A549 (cell line): ENCODE measurements around the gene ABHD12B. TPM values are rescaled to one million over a fixed set of nuclear protein-coding genes. Genes with fewer than 3 reads are reported as not detected.

Source experiments
- ATAC-seq, 2 experiments: fragments of 200-7000 bp in 1 of 2; fragments of >200 bp in 1 of 2; cut with Nextera tagmentation in 1 of 2; cut with Tn5 transposase in 1 of 2; 3 replicates each; pipeline versions ENCODE4 v1.8.0 to v1.9.1; 2018 to 2020; ENCODE audit warnings: mild to moderate bottlenecking in 1 of 2, moderate library complexity in 1 of 2
- CTCF ChIA-PET: fragments of 300-600 bp; sonication (Branson Sonifier 250); formaldehyde crosslinking; extraction: SDS; loops from one replicate; lab custom pipeline; 2021; ENCODE audit warnings: antibody characterized with exemption, inconsistent platforms; lab: Yijun Ruan, JAX
- POLR2A ChIA-PET: fragments of 350-600 bp; formaldehyde crosslinking; extraction: SDS; loops from one replicate; lab custom pipeline; 2021; ENCODE audit warnings: antibody characterized with exemption, inconsistent platforms; lab: Yijun Ruan, JAX
- DNase-seq, 2 experiments: peaks; one replicate each; pipeline versions ENCODE4 v3.0.0 to v3.0.0-alpha.2; 2011 to 2016; ENCODE audit warnings: low read depth in 1 of 2, low spot score in 1 of 2
- FAIRE-seq: peaks from 2 replicates; lab custom pipeline; 2011; peaks lifted over from hg19 to GRCh38; lab: Jason Lieb, UNC
- H3K27ac ChIP-seq, 2 experiments: fragments of >200 bp; sonication (Bioruptor Twin); formaldehyde crosslinking; 3 replicates each; pipeline ENCODE4 v1.5.1; 2016 to 2017
- H3K4me1 ChIP-seq: fragments of >200 bp; sonication (Bioruptor Twin); formaldehyde crosslinking; 3 replicates; pipeline ENCODE4 v1.6.1; 2016
- H3K4me2 ChIP-seq: fragments of >200 bp; sonication (Bioruptor Twin); formaldehyde crosslinking; 3 replicates; pipeline ENCODE4 v1.6.1; 2016
- H3K4me3 ChIP-seq: fragments of >200 bp; sonication (Bioruptor Twin); formaldehyde crosslinking; 3 replicates; pipeline ENCODE4 v1.5.1; 2016
- H3K9me3 ChIP-seq: fragments of >200 bp; sonication (Bioruptor Twin); formaldehyde crosslinking; 3 replicates; pipeline ENCODE4 v1.6.1; 2016
- CBX8 ChIP-seq: fragments of 200-600 bp; sonication (generic); IDR thresholded peaks from 2 replicates; pipeline ENCODE4 v1.6.1; 2016
- CHD4 ChIP-seq: fragments of 200-600 bp; sonication (generic); IDR thresholded peaks from 2 replicates; pipeline ENCODE4 v1.6.1; 2016; ENCODE audit warnings: antibody characterized with exemption, mild to moderate bottlenecking, borderline replicate concordance
- EHF ChIP-seq: fragments of 250-450 bp; sonication (Bioruptor Pico); IDR thresholded peaks from 2 replicates; pipeline ENCODE4 v1.5.0; 2020; ENCODE audit warnings: mild to moderate bottlenecking
- ELK1 ChIP-seq: fragments of 150-350 bp; IDR thresholded peaks from 2 replicates; pipeline ENCODE4 v1.6.1; 2014; ENCODE audit warnings: low read depth, mild to moderate bottlenecking, low read length
- EP300 ChIP-seq, 2 experiments: fragments of >200 bp; sonication (Bioruptor Twin); formaldehyde crosslinking; IDR thresholded peaks; 2 replicates in 1 of 2; 3 replicates in 1 of 2; pipeline ENCODE4 v1.6.1; 2016 to 2017
- HDAC2 ChIP-seq: fragments of 200-600 bp; sonication (generic); IDR thresholded peaks from 2 replicates; pipeline ENCODE4 v1.6.1; 2016
- HES2 ChIP-seq: fragments of >200 bp; sonication (Bioruptor Twin); formaldehyde crosslinking; IDR thresholded peaks from 2 replicates; pipeline ENCODE4 v1.6.1; 2016
- HMGXB4 ChIP-seq: fragments of 250-450 bp; sonication (Bioruptor Pico); IDR thresholded peaks from 2 replicates; pipeline ENCODE4 v1.5.0; 2021; ENCODE audit warnings: mild to moderate bottlenecking, moderate library complexity, borderline replicate concordance
- HOXA7 ChIP-seq: fragments of 250-450 bp; sonication (Bioruptor Pico); IDR thresholded peaks from 2 replicates; pipeline ENCODE4 v1.5.0; 2020; ENCODE audit warnings: mild to moderate bottlenecking, moderate library complexity
- KDM5A ChIP-seq: fragments of 200-600 bp; sonication (generic); IDR thresholded peaks from 2 replicates; pipeline ENCODE4 v1.6.1; 2016; ENCODE audit warnings: antibody characterized with exemption, mild to moderate bottlenecking
- MAFK ChIP-seq: fragments of 450-650 bp; IDR thresholded peaks from 2 replicates; pipeline ENCODE4 v1.6.1; 2014; ENCODE audit not compliant: partially characterized antibody
- MYC ChIP-seq: IDR thresholded peaks from 2 replicates; pipeline ENCODE4 v1.6.1; 2012; ENCODE audit warnings: mild to moderate bottlenecking, inconsistent platforms, low read length, improper control_type of control experiment, borderline replicate concordance
- NFE2L2 ChIP-seq: fragments of 150-350 bp; conservative IDR thresholded peaks from 2 replicates; pipeline ENCODE4 v1.6.1; 2014; ENCODE audit warnings: low read length
- RARB ChIP-seq: fragments of 250-450 bp; sonication (Bioruptor Pico); IDR thresholded peaks from 2 replicates; pipeline ENCODE4 v1.8.0; 2021; ENCODE audit warnings: mild to moderate bottlenecking, moderate library complexity
- REST ChIP-seq: fragments of 200-600 bp; sonication (generic); IDR thresholded peaks from 2 replicates; pipeline ENCODE4 v1.6.1; 2016; ENCODE audit warnings: antibody characterized with exemption, mild to moderate bottlenecking, moderate library complexity
- SMC3 ChIP-seq: fragments of >200 bp; sonication (Bioruptor Twin); formaldehyde crosslinking; IDR thresholded peaks from 3 replicates; pipeline ENCODE4 v1.6.1; 2018; ENCODE audit warnings: inconsistent platforms
- SREBF2 ChIP-seq: fragments of 450-650 bp; IDR thresholded peaks from 2 replicates; pipeline ENCODE4 v1.6.1; 2014; ENCODE audit warnings: mild to moderate bottlenecking, moderate library complexity
- ZC3H11A ChIP-seq: fragments of 450-650 bp; IDR thresholded peaks from 2 replicates; pipeline ENCODE4 v1.6.1; 2014; ENCODE audit warnings: antibody characterized with exemption, mild to moderate bottlenecking
- ZFP36 ChIP-seq: fragments of 450-650 bp; IDR thresholded peaks from 2 replicates; pipeline ENCODE4 v1.6.1; 2014; ENCODE audit warnings: borderline replicate concordance; ENCODE audit not compliant: partially characterized antibody
- ZNF302 ChIP-seq: fragments of 250-450 bp; sonication (Bioruptor Pico); IDR thresholded peaks from 2 replicates; pipeline ENCODE4 v1.9.0; 2021; ENCODE audit warnings: inconsistent platforms, mild to moderate bottlenecking, moderate library complexity
- ZSCAN20 ChIP-seq: fragments of 250-450 bp; sonication (Bioruptor Pico); IDR thresholded peaks from 2 replicates; pipeline ENCODE4 v1.8.0; 2022; ENCODE audit warnings: mild to moderate bottlenecking, moderate library complexity
- whole genome bisulfite sequencing: methylation state at CpG from one replicate; pipeline ENCODE4 v1.1.6; 2017; ENCODE audit errors: missing lambda C conversion rate; 5-methylcytosine and 5-hydroxymethylcytosine counted together
- polyA plus RNA-seq, 4 experiments: library from polyadenylated mRNA; depleted of rRNA in 3 of 4; stranded (reverse); fragments of >200 nt; fragmentation: RNase III in 1 of 4; extraction: RNeasy Plus Mini Kit Qiagen cat#74134 plus additional on column Dnase treatment in 1 of 4; gene quantifications; 2 replicates in 3 of 4; 3 replicates in 1 of 4; pipeline ENCODE4 v1.2.3, GENCODE V29; 2011 to 2017

ABHD12B gene
- polyA plus RNA-seq, 2 of the 4 experiments (the other 2 are of a cell fraction) = not detected

GRCh38 chr14:50904719-50905118, 32.9 kb downstream of the ABHD12B start:
- TF ChIP-seq EP300 (IDR thresholded peaks at IDR 0.05) = no peak
- no peak for TF ChIP-seq MYC
- no peak for TF ChIP-seq SREBF2
- TF ChIP-seq HMGXB4 (CRISPR knock-in tag) = no peak
- TF ChIP-seq CHD4 = no peak
- no peak for TF ChIP-seq KDM5A
- no peak for TF ChIP-seq ZSCAN20 (CRISPR knock-in tag)
- H3K4me3 ChIP-seq = no peak overlapping the region
- H3K9me3 ChIP-seq = no peaks in the 10 kb centered on the region
- no peak overlapping the region for H3K4me2 ChIP-seq
- no peak for DNase-seq
- CTCF ChIA-PET = interaction anchor here (1.0 to 1.1 kb wide), 2 partner anchors 15 to 131 kb away, joined by 3 read pairs; no protein-coding TSS in a partner anchor
- no peak for ATAC-seq
- no peak for FAIRE-seq
- H3K27ac ChIP-seq = no peak overlapping the region
- no peaks in the 10 kb centered on the region for H3K4me1 ChIP-seq
- POLR2A ChIA-PET = no interaction called here

- no peak overlapping the region for H3K4me2 ChIP-seq
- ATAC-seq (no peak), FAIRE-seq (no peak), DNase-seq (no peak)
- H3K4me3 ChIP-seq = no peak overlapping the region
- TF ChIP-seq HDAC2 (no peak), EP300 (IDR thresholded peaks at IDR 0.05) (no peak), HES2 (no peak)
- POLR2A ChIA-PET = no interaction called here
- CTCF ChIA-PET = interaction anchor here (1.0 to 1.5 kb wide), 3 partner anchors 19 to 46 kb away, joined by 3 to 4 read pairs (median 4); no protein-coding TSS in a partner anchor
- no peaks in the 10 kb centered on the region for H3K4me1 ChIP-seq
- no peaks in the 10 kb centered on the region for H3K9me3 ChIP-seq
- no peak overlapping the region for H3K27ac ChIP-seq
- 85% methylated on average over 5 of the region's 5 CpGs for WGBS
These were observed 34.6 kb downstream of the ABHD12B start for GRCh38 chr14:50906326-50907065.

- 85% methylated on average over 5 of the region's 5 CpGs for WGBS
These were observed 38.9 kb downstream of the ABHD12B start for GRCh38 chr14:50910495-50911420.

More at GRCh38 chr14:50910495-50911420, 38.9 kb downstream of the ABHD12B start:
- H3K4me3 ChIP-seq = no peak overlapping the region
- no peak overlapping the region for H3K27ac ChIP-seq
- TF ChIP-seq ZC3H11A (no peak), HMGXB4 (CRISPR knock-in tag) (no peak), ELK1 (no peak), ZFP36 (no peak), REST (no peak), MAFK (no peak), SMC3 (no peak), RARB (CRISPR knock-in tag) (no peak), NFE2L2 (no peak), CBX8 (no peak), HOXA7 (CRISPR knock-in tag) (no peak), EHF (no peak), ZNF302 (CRISPR knock-in tag) (no peak)
- DNase-seq (no peak), ATAC-seq (no peak), FAIRE-seq (no peak)
- ChIA-PET POLR2A (no interaction called here), CTCF (interaction anchor here (0.7 to 1.4 kb wide), 2 partner anchors 9 to 45 kb away, joined by 3 read pairs; no protein-coding TSS in a partner anchor)
- no peaks in the 10 kb centered on the region for H3K9me3 ChIP-seq
- H3K4me1 ChIP-seq = no peaks in the 10 kb centered on the region
- no peak overlapping the region for H3K4me2 ChIP-seq
